PC-3 (cell line): ENCODE measurements around the gene RRM2.

Source experiments
- EZH2 ChIP-seq: fragments of 300-600 bp; sonication (generic); IDR thresholded peaks from one replicate; pipeline ENCODE4 v1.6.1; 2017; ENCODE audit warnings: antibody characterized with exemption, mild to moderate bottlenecking, low read length; ENCODE audit not compliant: unreplicated experiment
- TF ChIP-seq, protein P1 (sequence below): fragments of 300-600 bp; sonication (generic); conservative IDR thresholded peaks from 2 replicates; pipeline ENCODE4 v1.5.1; 2017; ENCODE audit warnings: antibody characterized with exemption, low read depth, mild to moderate bottlenecking, low read length

DNA sequence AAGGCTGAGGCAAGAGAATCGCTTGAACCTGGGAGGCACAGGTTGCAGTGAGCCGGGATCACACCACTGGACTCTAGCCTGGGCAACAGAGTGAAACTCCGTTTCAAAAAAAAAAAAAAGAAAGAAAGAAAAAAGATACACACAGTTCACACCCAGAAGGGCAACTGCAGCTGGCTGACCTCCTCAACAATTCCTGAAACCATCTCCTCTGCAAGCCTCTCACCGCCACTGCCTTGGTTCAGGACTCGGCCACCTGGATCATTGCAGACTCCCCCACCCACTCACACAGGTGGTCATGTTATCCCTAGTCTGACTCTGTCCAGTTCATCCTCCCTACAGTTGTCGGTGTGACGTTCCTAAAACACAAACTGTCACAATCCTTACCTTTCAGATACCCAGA, 44.5 kb upstream of the RRM2 start:
- no peak for TF ChIP-seq EZH2
- TF ChIP-seq, protein P1, sequence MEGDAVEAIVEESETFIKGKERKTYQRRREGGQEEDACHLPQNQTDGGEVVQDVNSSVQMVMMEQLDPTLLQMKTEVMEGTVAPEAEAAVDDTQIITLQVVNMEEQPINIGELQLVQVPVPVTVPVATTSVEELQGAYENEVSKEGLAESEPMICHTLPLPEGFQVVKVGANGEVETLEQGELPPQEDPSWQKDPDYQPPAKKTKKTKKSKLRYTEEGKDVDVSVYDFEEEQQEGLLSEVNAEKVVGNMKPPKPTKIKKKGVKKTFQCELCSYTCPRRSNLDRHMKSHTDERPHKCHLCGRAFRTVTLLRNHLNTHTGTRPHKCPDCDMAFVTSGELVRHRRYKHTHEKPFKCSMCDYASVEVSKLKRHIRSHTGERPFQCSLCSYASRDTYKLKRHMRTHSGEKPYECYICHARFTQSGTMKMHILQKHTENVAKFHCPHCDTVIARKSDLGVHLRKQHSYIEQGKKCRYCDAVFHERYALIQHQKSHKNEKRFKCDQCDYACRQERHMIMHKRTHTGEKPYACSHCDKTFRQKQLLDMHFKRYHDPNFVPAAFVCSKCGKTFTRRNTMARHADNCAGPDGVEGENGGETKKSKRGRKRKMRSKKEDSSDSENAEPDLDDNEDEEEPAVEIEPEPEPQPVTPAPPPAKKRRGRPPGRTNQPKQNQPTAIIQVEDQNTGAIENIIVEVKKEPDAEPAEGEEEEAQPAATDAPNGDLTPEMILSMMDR = no peak
